Stimulated activated CD8-positive, alpha-beta memory T cell treated with anti-CD3 and anti-CD28 coated beads, Interleukin-15, amount 100 ng/mL, for 1 hour (primary cell): ENCODE measurements around the gene TCEA2.
"Not testable (repeated sequence)": the region's sequence is repeated elsewhere in the genome, so short reads cannot be mapped to it uniquely, and the experiment has no call there.

Experiments used
- DNase-seq: peaks from one replicate; pipeline ENCODE4 v3.0.0-alpha.2; 2020; ENCODE audit warnings: low read depth

Gene TCEA2

DNA sequence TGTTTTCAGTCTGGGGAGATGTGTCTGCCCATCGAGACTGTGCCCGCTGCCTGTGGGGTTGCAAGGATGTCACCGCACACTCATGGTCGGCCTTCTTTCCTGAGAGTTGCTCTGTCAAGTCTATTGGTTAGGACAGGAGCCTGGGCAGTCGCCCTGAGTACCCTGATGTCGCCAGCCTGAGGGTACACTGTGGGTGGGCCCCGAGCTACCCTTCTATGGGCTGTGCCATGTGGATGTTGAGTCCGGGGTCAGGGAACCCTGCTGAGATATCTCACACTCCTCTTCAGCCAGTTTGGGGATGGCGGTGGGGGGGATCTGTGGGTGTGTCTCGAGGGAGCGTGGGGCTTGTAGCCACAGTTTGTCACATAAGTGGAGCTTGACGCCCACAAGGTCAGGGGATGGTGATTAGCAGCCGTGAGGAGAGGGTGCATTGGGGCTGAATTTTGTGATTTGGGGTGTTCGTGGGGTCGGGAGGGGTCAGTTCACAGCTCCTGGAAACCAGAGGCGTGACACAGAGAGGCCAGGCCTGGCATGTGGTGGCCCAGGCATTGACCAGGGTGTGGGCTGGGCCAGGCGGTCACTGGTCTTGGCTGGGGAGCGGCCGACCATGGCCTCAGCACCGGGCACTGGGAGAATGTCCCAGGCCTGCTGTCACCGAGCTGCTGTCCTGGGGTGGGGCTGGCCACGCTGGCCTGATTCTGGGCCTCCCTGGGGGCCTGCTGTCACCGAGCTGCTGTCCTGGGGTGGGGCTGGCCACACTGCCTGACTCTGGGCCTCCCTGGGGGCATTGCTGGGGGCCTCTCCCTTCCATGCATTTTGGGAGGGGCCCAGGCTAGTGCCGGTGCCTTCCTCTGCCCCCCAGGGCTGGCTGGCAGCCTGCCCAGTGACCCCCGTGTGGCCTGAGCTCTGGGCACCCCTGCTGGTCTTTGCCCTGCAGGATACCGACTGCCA is 46.0 kb downstream of the TCEA2 start:
- DNase-seq = no peak

DNA sequence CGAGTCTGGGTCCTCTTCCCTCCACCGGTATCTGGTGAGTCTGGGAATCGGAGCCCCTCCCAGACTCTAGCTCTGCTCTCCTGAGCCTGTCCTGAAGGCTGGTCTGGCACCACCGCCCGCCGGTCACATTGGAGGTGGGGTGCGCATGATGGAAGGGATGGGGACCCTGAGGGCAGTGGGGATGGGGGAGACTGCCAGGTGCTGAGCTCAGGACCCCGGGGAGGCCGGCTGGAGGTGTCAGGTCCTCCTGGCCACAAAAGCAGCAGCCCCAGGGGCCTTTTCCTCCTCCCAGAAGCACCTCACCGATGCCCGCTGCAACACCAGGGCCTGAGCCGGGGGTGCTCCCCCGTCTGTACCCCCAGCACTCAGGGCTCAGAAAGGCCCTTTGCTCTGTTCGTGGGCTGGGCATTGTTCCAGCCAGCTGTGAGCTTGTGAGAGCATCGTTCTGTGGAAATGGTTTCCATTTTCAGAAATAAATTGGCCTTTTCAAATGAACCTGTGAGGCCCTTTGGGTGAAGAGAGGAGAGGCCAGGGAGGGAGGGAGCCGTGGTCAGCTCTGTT is 46.9 kb downstream of the TCEA2 start:
- no peak for DNase-seq

DNA sequence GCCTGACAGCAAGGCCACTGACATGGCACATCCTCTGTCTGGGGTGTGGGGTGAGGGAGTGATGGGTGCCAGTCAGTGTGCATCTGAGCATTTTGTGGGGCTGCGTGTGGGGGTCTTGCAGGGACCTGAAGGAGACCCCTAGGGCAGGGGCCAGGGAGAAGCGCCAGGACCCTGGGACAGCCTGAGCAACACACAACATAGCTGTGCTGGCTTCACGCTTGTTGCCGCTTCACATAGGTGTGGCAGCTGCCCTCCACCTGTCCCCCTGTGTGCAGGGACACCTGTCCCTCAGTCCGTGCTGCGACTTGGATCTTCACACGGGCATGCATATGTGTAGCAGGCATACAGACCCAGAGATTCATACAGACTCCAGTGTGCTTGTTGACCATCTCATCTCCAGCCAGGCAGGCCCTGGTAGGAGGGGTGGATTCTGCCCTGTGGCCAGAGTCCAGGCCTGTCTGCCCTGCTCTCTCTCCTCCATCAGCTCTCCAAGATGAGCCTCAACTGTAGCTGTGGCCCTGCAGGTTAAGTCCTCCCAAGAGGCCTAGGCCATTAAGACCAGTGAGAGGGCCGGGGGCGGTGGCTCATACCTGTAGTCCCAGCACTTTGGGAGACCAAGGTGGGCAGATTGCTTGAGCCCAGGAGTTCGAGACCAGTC is 47.5 kb downstream of the TCEA2 start:
- no peak for DNase-seq

DNA sequence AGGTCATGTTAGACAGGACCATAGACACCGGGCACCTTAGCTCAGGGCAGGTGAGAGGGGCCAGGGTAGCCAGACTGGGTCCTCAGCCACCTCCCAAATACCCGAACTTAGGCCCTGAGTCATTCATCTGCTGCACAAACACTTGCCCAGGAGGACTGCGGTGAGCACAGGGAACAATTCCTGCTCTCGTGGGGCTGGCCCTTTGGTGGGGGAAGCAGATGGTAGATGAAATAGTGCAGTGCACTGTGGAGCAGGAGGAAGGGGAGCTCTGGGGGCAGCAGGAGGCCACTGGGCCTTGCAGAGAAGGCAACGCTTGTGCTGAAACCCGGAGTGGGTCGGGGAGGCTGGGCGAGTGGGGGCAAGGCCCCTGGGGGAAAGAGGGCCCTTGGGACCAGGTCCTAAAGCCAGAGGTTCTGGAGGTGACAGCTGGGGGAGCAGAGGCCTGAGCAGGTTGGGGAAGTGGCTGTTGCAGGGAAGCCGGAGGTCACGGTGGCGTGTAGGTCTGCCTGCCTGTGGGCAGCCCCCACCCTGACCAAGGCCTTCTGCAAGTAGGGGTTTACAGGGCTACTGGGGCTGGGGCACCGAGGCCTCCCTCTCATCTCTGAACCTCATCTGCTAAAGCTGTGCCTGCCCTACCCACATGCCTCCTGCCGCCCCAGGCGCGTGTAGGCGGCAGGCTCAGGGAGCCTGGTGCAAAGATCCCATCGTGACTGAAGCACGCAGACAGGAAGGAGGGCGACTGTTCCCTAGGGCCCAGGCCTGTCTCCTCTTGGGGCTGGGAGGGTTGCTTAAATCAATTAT is 49.0 kb downstream of the TCEA2 start:
- DNase-seq = no peak

DNA sequence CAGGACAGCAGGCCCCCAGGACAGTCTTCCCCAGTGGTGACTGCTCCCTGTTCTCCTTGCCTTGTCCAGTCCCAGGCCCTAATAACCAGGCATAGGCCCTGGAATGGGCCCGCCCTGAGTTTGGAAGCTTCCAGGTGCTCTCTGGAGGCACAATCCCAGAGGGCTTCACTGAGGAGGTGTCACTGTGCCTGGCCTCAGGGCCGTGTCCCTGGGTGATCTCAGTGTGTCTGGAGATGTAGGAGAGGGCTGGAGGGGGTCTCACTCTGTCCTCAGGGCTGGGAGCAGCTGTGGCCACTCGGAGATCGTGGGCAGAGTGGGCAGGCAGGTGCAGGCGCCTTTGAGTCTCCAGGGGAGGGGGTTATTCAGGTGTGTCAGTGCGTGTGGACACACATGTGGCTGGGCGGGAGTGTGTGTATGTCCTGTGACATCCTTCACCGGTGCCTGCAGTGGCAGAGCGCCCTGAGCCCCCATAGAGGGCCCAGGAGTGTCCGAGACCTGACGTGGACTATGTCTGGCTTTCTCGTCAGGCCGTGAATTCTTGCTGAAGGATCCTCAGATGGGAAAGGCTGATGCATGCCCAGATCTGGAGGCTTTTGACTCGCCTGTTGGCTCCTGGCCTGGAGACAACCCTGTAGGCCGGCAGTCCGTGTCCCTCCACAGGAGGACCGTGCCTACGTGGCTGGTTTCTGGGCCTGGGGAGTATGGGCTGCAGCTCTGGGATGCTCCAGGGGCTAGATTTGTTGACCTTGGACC is 49.9 kb downstream of the TCEA2 start:
- no peak for DNase-seq

DNA sequence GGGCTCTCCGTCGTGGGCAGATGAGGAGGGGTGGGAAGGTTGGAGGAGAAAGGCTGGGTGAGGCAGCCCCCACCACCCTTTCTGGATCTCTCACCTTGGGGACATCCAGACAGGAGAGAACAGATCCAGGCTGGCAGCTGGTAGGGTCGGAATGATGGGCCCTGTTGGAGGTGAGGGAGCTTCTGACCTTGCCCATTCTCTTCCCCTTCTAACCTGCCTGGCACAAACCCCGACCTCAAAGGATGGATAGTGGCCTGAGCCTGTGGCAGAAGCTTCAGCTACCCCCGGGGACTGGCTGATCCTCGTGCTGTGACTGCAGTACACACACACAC is 50.4 kb downstream of the TCEA2 start:
- DNase-seq = no peak

DNA sequence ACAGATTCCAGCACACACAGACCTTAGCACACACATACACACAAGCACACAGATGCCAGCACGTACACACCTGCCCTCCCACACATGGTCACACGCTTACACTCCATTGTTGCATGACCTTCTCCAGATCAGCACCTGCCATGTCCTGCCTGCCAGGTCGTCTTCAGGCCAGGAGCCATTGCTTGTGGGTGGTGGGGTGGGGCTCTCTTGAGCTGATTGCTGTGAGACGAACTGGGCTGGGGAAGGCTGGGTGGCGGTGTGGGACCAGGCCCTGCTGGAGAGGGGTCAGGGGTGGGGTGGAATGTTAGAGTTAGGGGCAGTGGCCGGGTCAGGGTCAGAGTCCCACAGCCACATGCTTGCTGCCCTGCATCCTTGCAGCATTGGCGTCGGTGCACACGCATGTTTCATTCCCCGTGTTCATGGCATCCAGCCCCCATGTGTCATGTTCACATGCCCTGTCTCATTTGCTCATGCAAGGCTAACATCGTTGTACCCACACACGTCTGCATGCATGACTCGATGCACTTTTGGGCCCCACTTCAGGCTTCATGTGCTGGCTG is 50.9 kb downstream of the TCEA2 start:
- no peak for DNase-seq

DNA sequence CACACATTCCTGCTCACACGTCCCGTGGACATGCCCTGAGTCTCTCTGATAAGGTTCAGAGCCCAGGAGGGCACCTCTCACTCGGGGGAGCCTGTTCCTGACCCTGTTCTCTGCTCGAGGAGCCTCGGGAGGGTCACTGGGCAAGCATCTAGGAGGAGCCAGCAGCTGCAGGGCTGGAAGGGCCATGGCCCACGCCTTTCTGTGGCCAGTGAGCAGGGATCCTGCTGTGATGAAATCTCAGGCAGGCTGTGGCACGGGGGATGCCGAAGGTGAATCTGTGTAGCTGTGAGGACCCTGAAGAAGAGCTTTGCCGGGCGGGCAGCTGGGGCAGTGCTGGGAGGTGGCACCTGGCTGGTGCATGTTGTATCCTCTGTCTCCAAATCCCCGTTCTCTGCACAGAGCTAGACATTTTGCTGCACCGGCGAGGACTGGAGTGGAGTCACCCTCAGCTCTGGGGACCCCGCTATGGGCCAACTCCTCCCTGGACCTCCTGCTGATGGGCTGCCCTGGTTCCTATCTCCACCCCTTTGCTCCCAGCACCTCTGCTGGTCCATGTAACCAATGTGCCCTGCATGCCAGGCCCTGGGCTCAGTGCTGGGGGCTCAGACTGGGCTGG is 51.5 kb downstream of the TCEA2 start:
- no peak for DNase-seq

DNA sequence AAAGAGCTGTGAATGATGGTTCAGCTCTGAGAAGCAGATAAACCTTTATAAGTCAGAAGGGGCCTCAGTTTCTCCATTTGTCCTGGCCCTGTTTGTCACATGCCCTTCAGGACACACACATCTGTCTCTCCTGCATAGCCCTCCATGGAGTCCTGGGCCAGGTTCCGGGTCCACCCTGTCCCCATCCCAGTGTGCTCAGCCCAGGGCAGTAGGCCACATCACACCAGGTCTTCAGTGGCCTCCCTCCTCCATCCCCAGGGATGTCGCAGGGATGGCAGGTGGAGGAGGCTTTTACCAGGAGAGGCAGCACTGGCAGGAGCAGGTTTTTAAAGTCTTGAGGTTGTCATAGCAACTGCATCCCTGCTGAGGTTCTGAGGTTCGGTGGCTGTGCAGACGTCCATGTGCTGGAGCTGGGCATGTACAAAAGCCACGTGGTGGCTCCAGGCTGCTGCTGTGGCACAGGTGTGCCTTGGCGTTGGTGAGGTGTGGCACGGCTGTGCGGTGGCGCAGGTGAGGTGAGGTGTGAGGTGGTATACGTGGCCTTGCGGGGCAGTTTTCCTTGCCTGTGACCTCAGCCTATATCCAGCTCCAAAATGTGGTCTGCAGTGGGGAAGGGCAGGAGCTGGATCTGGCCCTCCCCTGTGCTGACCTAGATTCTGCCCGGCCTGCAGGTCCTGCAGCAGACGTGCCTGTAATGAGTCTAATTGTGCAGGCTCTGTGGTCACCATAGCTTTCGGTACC is 52.3 kb downstream of the TCEA2 start:
- no peak for DNase-seq

DNA sequence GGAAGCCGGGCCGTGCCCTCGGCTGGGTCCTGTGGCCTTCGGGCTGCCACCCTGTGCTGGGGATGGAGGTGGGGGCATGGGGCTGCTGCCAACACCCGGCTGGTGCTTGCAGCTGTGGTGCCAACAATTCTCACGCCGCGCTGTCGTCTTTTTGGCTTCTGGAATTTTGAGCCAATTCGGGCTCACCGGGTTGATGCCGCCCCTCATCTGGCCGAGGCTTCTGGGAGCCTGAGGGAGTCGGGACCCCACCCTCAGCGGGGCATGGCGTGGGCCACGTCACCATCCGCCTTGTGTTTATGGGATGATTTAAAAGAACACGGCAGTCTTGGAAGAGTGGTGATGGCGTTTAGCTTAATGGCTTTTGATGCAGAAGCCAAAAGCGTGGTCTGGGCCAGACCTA is 53.0 kb downstream of the TCEA2 start:
- no peak for DNase-seq

DNA sequence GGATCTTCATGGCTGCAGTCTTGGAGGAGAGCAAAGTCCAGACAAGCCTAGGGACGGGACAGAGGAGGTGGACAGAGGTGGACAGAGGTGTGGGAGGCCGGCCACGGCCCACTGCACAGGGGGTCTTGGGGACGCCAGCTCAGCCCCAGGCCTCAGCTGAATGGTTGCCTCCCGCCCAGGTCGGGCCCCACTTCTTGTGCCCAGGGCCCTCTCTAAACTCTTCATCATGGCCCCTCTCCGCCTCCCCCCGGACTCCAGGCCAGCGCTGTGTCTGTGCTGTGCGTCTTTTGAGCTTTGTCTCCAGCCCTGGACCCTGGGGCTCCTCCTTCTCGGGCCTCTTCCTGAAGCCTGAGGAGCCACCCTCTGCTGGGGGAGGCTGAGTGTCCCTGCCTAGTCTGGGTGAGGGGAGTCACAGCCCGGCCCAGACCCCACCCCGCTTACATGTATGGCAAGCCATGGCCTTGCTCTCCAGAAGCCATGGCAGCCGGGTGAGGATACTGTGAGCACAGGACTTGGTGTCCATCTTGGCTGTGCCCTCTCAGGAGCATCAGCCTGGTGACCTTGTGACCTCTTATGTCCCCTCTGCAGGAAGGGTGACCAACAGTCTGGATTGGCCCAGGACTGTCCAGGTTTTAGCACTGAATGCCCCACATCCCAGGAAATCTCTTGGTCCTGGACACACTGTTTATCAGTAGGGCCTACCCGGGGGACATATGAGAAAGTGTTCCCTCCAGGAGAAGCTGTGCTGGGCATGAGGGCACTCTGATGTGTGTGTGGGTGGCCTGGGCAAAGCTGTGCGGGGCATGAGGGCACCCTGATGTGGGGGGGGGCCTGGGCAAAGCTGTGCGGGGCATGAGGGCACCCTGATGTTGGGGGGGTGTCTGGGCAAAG is 53.8 kb downstream of the TCEA2 start:
- DNase-seq = no peak

DNA sequence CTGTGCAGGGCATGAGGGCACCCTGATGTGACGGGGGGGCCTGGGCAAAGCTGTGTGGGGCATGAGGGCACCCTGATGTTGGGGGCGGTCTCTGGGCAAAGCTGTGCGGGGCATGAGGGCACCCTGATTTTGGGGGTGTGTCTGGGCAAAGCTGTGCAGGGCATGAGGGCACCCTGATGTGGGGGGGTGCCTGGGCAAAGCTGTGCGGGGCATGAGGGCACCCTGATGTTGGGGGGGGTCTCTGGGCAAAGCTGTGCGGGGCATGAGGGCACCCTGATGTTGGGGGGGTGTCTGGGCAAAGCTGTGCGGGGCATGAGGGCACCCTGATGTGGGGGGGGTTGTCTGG is 54.4 kb downstream of the TCEA2 start:
- DNase-seq = not testable (repeated sequence)

DNA sequence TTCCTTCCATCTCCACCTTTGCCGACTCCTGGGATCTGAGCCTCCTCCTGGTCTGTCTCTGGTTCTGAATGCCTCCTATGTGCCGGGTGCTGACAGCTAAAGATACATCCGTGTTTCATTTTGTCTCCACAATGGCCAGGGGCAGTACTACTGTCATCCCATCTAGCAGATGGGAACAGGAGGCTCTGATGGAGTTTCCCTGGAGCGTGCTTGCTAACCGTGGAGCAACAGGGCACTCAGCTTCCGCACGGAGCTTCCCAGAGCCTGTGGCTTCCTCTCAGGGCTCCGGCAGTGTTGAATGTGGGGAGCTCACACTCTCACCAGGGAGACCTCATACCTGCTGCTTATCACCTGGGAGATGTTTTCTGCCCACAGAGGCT is 56.3 kb downstream of the TCEA2 start:
- no peak for DNase-seq

DNA sequence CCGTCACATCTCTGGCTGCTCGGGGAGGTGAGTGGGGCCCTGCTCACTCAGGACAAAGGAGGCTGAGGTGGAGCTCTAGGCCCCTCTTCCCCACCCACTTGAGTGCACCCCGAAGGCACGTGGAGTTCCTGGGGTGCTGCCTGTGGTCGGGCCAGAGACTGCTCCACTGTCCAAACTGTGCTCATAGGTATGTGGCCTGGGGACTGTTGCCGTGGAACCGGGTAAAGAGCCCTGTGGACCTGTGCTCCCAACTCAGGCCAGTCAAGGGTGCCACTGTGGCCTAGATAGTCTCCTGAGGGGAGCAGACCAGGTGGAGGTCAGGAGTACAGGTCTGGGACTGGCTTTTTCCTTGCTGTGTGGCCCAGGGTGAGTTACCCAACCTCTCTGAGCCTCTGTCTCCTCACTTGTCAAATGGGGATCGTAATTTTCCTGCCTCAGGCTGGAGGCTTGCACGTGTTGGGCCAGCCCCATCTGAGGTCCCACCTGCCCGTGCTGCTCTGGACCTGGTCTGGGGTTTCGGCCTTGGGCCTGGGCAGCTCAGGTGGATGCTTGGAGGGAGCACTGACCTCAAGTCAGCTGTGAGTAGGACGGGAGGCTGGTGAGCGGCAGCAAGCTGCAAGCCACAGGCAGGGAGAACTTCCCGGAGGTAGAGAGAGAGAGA is 56.8 kb downstream of the TCEA2 start:
- no peak for DNase-seq

DNA sequence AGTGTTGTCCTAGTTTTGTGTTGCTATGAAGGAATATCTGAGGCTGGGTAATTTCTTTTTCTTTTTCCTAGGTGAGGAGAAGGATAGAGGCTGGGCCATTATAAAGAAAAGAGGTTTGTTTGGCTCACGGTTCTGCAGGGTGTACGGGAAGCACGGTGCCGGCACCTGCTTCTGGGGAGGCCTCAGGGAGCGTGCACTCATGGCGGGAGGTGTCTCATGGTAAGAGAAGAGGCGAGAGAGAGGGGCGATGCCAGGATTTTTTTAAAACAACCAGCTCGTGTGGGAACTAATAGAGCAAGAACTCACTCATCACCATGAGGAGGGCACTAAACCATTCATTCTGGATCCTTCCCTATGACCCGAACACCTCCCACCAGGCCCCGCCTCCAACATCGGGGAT is 58.6 kb downstream of the TCEA2 start:
- DNase-seq = no peak
